H9 (cell line): ENCODE measurements around the gene DPH5. TPM values are rescaled to one million over a fixed set of nuclear protein-coding genes. Genes with fewer than 3 reads are reported as not detected.

ENCODE experiments used
- DNase-seq: peaks from one replicate; pipeline ENCODE4 v3.0.0-alpha.2; 2017
- H2AFZ ChIP-seq: one replicate; pipeline ENCODE4 v1.6.1; 2013; ENCODE audit warnings: mild to moderate bottlenecking, low read length, control low read depth, moderate library complexity
- H2AK5ac ChIP-seq: 2 replicates; pipeline ENCODE4 v1.6.1; 2013; ENCODE audit warnings: low read length, control low read depth, mixed read lengths; ENCODE audit not compliant: insufficient read length
- H2BK120ac ChIP-seq: one replicate; pipeline ENCODE4 v1.6.1; 2013; ENCODE audit warnings: low read depth, mild to moderate bottlenecking, low read length, control low read depth, inconsistent platforms; ENCODE audit not compliant: poor library complexity, severe bottlenecking
- H2BK12ac ChIP-seq: 2 replicates; pipeline ENCODE4 v1.6.1; 2013; ENCODE audit warnings: low read length, control low read depth, mixed read lengths, low read depth; ENCODE audit not compliant: insufficient read length
- H2BK15ac ChIP-seq: 2 replicates; pipeline ENCODE4 v1.6.1; 2013; ENCODE audit warnings: low read depth, low read length, control low read depth
- H2BK20ac ChIP-seq: one replicate; pipeline ENCODE4 v1.6.1; 2013; ENCODE audit warnings: low read depth, mild to moderate bottlenecking, low read length, control low read depth, inconsistent platforms; ENCODE audit not compliant: poor library complexity, severe bottlenecking
- H2BK5ac ChIP-seq: 2 replicates; pipeline ENCODE4 v1.6.1; 2013; ENCODE audit warnings: low read length, control low read depth, mixed read lengths; ENCODE audit not compliant: insufficient read length
- H3K14ac ChIP-seq: 2 replicates; pipeline ENCODE4 v1.6.1; 2013; ENCODE audit warnings: low read length, control low read depth; ENCODE audit not compliant: insufficient read depth
- H3K18ac ChIP-seq: 2 replicates; pipeline ENCODE4 v1.6.1; 2013; ENCODE audit warnings: low read depth, mild to moderate bottlenecking, mixed read lengths, low read length, control low read depth; ENCODE audit not compliant: insufficient read length
- H3K23ac ChIP-seq: 2 replicates; pipeline ENCODE4 v1.6.1; 2013; ENCODE audit warnings: low read length, control low read depth, mixed read lengths, low read depth; ENCODE audit not compliant: insufficient read length
- H3K23me2 ChIP-seq: 2 replicates; pipeline ENCODE4 v1.6.1; 2013; ENCODE audit warnings: low read depth, mild to moderate bottlenecking, mixed read lengths, low read length, control low read depth; ENCODE audit not compliant: insufficient read length, poor library complexity, severe bottlenecking
- H3K27ac ChIP-seq: 2 replicates; pipeline ENCODE4 v1.5.1; 2013; ENCODE audit warnings: low read length, control low read depth, mixed read lengths, low read depth; ENCODE audit not compliant: insufficient read length
- H3K27me3 ChIP-seq: 2 replicates; pipeline ENCODE4 v1.6.1; 2013; ENCODE audit warnings: low read length, control low read depth, inconsistent platforms; ENCODE audit not compliant: insufficient read depth
- H3K4ac ChIP-seq: 2 replicates; pipeline ENCODE4 v1.6.1; 2013; ENCODE audit warnings: low read depth, mild to moderate bottlenecking, control low read depth, inconsistent platforms, low read length, moderate library complexity
- H3K4me1 ChIP-seq: 2 replicates; pipeline ENCODE4 v1.6.1; 2013; ENCODE audit warnings: low read length, control low read depth, inconsistent platforms; ENCODE audit not compliant: insufficient read depth
- H3K4me2 ChIP-seq: 2 replicates; pipeline ENCODE4 v1.6.1; 2013; ENCODE audit warnings: low read length, control low read depth, mixed read lengths; ENCODE audit not compliant: insufficient read length, insufficient read depth
- H3K56ac ChIP-seq: 2 replicates; pipeline ENCODE4 v1.6.1; 2013; ENCODE audit warnings: low read depth, mild to moderate bottlenecking, mixed read lengths, low read length, control low read depth; ENCODE audit not compliant: insufficient read length
- H3K79me1 ChIP-seq: 2 replicates; pipeline ENCODE4 v1.6.1; 2013; ENCODE audit warnings: low read depth, mild to moderate bottlenecking, moderate library complexity, low read length, control low read depth, inconsistent platforms; ENCODE audit not compliant: insufficient read depth, poor library complexity, severe bottlenecking
- H3K79me2 ChIP-seq: 2 replicates; pipeline ENCODE4 v1.6.1; 2013; ENCODE audit warnings: low read length, control low read depth, inconsistent platforms; ENCODE audit not compliant: insufficient read depth
- H3K9ac ChIP-seq: 2 replicates; pipeline ENCODE4 v1.6.1; 2013; ENCODE audit warnings: low read length, control low read depth, mixed read lengths; ENCODE audit not compliant: insufficient read length; ENCODE audit errors: extremely low read depth
- H3K9me3 ChIP-seq: one replicate; pipeline ENCODE4 v1.6.1; 2013; ENCODE audit warnings: low read depth, low read length, inconsistent platforms; ENCODE audit not compliant: control insufficient read depth
- H3T11ph ChIP-seq: one replicate; pipeline ENCODE4 v1.6.1; 2013; ENCODE audit warnings: mild to moderate bottlenecking, low read length, control low read depth, inconsistent platforms
- H4K20me1 ChIP-seq: one replicate; pipeline ENCODE4 v1.6.1; 2013; ENCODE audit not compliant: control insufficient read depth, insufficient read length, insufficient read depth
- H4K5ac ChIP-seq: 2 replicates; pipeline ENCODE4 v1.6.1; 2013; ENCODE audit warnings: low read depth, mild to moderate bottlenecking, mixed read lengths, low read length, control low read depth; ENCODE audit not compliant: insufficient read length
- H4K8ac ChIP-seq: replicated peaks from 2 replicates; pipeline ENCODE4 v1.6.1; 2013; ENCODE audit warnings: low read length, control low read depth, mixed read lengths, low read depth; ENCODE audit not compliant: insufficient read length
- H4K91ac ChIP-seq: 2 replicates; pipeline ENCODE4 v1.6.1; 2013; ENCODE audit warnings: low read depth, mild to moderate bottlenecking, moderate library complexity, mixed read lengths, low read length, control low read depth; ENCODE audit not compliant: insufficient read length
- H3K27ac Mint-ChIP-seq, 3 experiments: 2 replicates in 2 of 3; 3 replicates in 1 of 3; pipeline ENCODE4 v1.8.0; 2020 to 2021; ENCODE audit warnings: mixed read lengths in 3 of 3, mild to moderate bottlenecking in 1 of 3, moderate library complexity in 1 of 3
- H3K27me3 Mint-ChIP-seq: 2 replicates; pipeline ENCODE4 v1.8.0; 2021; ENCODE audit warnings: low read depth, mild to moderate bottlenecking, moderate library complexity, mixed read lengths
- H3K36me3 Mint-ChIP-seq, 3 experiments: 2 replicates in 2 of 3; 3 replicates in 1 of 3; pipeline ENCODE4 v1.8.0; 2020 to 2021; ENCODE audit warnings: low read depth in 3 of 3, mixed read lengths in 3 of 3; ENCODE audit not compliant: insufficient read depth in 1 of 3
- H3K4me1 Mint-ChIP-seq, 2 experiments: 2 replicates each; pipeline ENCODE4 v1.8.0; 2020; ENCODE audit warnings: mixed read lengths in 2 of 2
- H3K4me3 Mint-ChIP-seq, 2 experiments: 2 replicates in 1 of 2; 3 replicates in 1 of 2; pipeline ENCODE4 v1.8.0; 2020 to 2021; ENCODE audit warnings: mild to moderate bottlenecking in 2 of 2, mixed read lengths in 2 of 2, moderate library complexity in 1 of 2
- H3K9me3 Mint-ChIP-seq, 2 experiments: 2 replicates in 1 of 2; 3 replicates in 1 of 2; pipeline ENCODE4 v1.8.0; 2020; ENCODE audit warnings: mild to moderate bottlenecking in 2 of 2, mixed read lengths in 2 of 2, moderate library complexity in 1 of 2
- WGBS: extraction: QIAGEN DNeasy Blood & Tissue Kit; methylation state at CpG from one replicate; pipeline ENCODE4 v1.1.7; 2013; ENCODE audit warnings: missing lambda C conversion rate, low lambda C conversion rate, mixed read lengths; ENCODE audit not compliant: insufficient read length; ENCODE audit errors: extremely low coverage; 5-methylcytosine and 5-hydroxymethylcytosine counted together
- total RNA-seq: library from RNA; stranded (reverse); gene quantifications from 2 replicates; pipeline ENCODE4 v1.2.1, GENCODE V29; 2021
- TF ChIP-seq, protein P1 (sequence below): fragments of 200-600 bp; sonication (generic); conservative IDR thresholded peaks from 3 replicates; pipeline ENCODE4 v1.8.0; 2021; ENCODE audit warnings: antibody characterized with exemption, mild to moderate bottlenecking

Gene DPH5
- total RNA-seq, 1 experiment from 2014 or later, result 49.4 TPM

DNA sequence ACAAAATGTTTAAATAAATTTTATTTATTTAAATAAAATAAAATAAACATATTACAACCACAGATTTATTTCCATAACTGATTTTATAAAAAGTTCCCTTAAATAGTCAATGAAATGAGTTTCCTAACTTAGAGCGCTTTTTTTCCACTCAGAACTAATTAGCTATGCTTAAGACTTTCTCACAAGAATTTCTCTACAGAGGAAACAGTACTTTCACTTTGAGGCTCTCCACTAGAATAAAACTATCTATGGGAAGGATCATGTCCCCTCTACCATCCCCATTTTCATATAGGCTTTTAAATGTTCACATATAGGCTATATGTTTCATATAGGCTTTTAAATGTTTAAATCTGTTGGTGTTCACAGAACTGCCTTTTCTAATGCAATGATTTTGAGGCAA, 40.0 kb upstream of the DPH5 start:
- no peaks in the 10 kb centered on the region for H3K4me1 ChIP-seq
- H3K18ac ChIP-seq, result no peak overlapping the region
- no peak overlapping the region for H3K14ac ChIP-seq
- Mint-ChIP-seq H3K36me3 (0 out of 7 replicates have a peak, but pooled peaks cover 0 to 1% (median 0%) of the 10 kb centered on the region in 3 experiments), H3K9me3 (no peaks in the 10 kb centered on the region), H3K4me1 (peaks cover 8 to 13% of the 10 kb centered on the region in 2 experiments), H3K4me3 (no peak overlapping the region), H3K27ac (no peak overlapping the region), H3K27me3 (no peaks in the 10 kb centered on the region)
- no peaks in the 10 kb centered on the region for H3K79me1 ChIP-seq
- no peaks in the 10 kb centered on the region for H4K20me1 ChIP-seq
- H3T11ph ChIP-seq, result no peak overlapping the region
- no peak overlapping the region for H2AK5ac ChIP-seq
- no peak overlapping the region for H2AFZ ChIP-seq
- H4K5ac ChIP-seq, result no peak overlapping the region
- no peak overlapping the region for H4K91ac ChIP-seq
- H3K56ac ChIP-seq, result no peak overlapping the region
- H3K27me3 ChIP-seq, result no peaks in the 10 kb centered on the region
- WGBS, result no CpG with 5 or more reads among the region's 1 CpG
- no peak overlapping the region for H2BK12ac ChIP-seq
- no peak overlapping the region for H2BK20ac ChIP-seq
- H3K79me2 ChIP-seq, result no peaks in the 10 kb centered on the region
- no peak overlapping the region for H2BK5ac ChIP-seq
- H3K23me2 ChIP-seq, result no peaks in the 10 kb centered on the region
- DNase-seq, result no peak
- no peak overlapping the region for H4K8ac ChIP-seq
- no peak overlapping the region for H3K27ac ChIP-seq
- no peak overlapping the region for H2BK15ac ChIP-seq
- no peak overlapping the region for H3K9ac ChIP-seq
- H3K4ac ChIP-seq, result no peak overlapping the region
- TF ChIP-seq, protein P1, sequence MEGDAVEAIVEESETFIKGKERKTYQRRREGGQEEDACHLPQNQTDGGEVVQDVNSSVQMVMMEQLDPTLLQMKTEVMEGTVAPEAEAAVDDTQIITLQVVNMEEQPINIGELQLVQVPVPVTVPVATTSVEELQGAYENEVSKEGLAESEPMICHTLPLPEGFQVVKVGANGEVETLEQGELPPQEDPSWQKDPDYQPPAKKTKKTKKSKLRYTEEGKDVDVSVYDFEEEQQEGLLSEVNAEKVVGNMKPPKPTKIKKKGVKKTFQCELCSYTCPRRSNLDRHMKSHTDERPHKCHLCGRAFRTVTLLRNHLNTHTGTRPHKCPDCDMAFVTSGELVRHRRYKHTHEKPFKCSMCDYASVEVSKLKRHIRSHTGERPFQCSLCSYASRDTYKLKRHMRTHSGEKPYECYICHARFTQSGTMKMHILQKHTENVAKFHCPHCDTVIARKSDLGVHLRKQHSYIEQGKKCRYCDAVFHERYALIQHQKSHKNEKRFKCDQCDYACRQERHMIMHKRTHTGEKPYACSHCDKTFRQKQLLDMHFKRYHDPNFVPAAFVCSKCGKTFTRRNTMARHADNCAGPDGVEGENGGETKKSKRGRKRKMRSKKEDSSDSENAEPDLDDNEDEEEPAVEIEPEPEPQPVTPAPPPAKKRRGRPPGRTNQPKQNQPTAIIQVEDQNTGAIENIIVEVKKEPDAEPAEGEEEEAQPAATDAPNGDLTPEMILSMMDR, result no peak
- H3K4me2 ChIP-seq, result no peak overlapping the region
- H3K9me3 ChIP-seq, result no peaks in the 10 kb centered on the region
- no peak overlapping the region for H3K23ac ChIP-seq
- H2BK120ac ChIP-seq, result no peak overlapping the region
